Neural cell (in vitro differentiated cells): ENCODE measurements around the gene KLC1. TPM values are rescaled to one million over a fixed set of nuclear protein-coding genes. Genes with fewer than 3 reads are reported as not detected.

Experiments used
- H2AFZ ChIP-seq: fragments of 200-600, 300-800 bp; sonication (generic), shearing (Covaris generic); 2 replicates; pipeline ENCODE4 v1.6.0; 2014; ENCODE audit warnings: low read depth, mild to moderate bottlenecking, antibody characterized with exemption, low read length, moderate library complexity
- H3F3A ChIP-seq: fragments of 200-600 bp; shearing (Covaris generic); 2 replicates; pipeline ENCODE4 v1.6.1; 2016; ENCODE audit warnings: mild to moderate bottlenecking, moderate library complexity, mixed read lengths, antibody characterized with exemption, low read length; ENCODE audit not compliant: insufficient read depth, poor library complexity, severe bottlenecking
- H3K27ac ChIP-seq: fragments of 200-600, 300-800 bp; sonication (generic), shearing (Covaris generic); 2 replicates; pipeline ENCODE4 v1.5.1; 2014; ENCODE audit warnings: mild to moderate bottlenecking, low read length, moderate library complexity
- H3K27me3 ChIP-seq: fragments of 300-800, 200-600 bp; sonication (generic), shearing (Covaris generic); 2 replicates; pipeline ENCODE4 v1.6.0; 2014; ENCODE audit warnings: mild to moderate bottlenecking, low read depth, low read length, moderate library complexity; ENCODE audit not compliant: insufficient read depth
- H3K36me3 ChIP-seq: fragments of 300-800, 200-600 bp; sonication (generic), shearing (Covaris generic); 2 replicates; pipeline ENCODE4 v1.5.1; 2014; ENCODE audit warnings: mild to moderate bottlenecking, antibody characterized with exemption, low read length, moderate library complexity; ENCODE audit not compliant: insufficient read depth
- H3K4me2 ChIP-seq: fragments of 300-800, 200-600 bp; sonication (generic), shearing (Covaris generic); 2 replicates; pipeline ENCODE4 v1.6.0; 2014; ENCODE audit warnings: mild to moderate bottlenecking, low read length
- H3K4me3 ChIP-seq: fragments of 300-800, 200-600 bp; sonication (generic), shearing (Covaris generic); 2 replicates; pipeline ENCODE4 v1.5.1; 2014; ENCODE audit warnings: mild to moderate bottlenecking, low read length, moderate library complexity
- H3K79me2 ChIP-seq: fragments of 200-600 bp; shearing (Covaris generic); replicated peaks from 2 replicates; pipeline ENCODE4 v1.6.0; 2014; ENCODE audit warnings: mild to moderate bottlenecking, low read length, moderate library complexity; ENCODE audit not compliant: insufficient read depth
- H3K9ac ChIP-seq: fragments of 300-800, 200-600 bp; sonication (generic), shearing (Covaris generic); 2 replicates; pipeline ENCODE4 v1.6.1; 2016; ENCODE audit warnings: mild to moderate bottlenecking, low read length, mixed read lengths
- H3K9me2 ChIP-seq: fragments of 200-600 bp; shearing (Covaris generic); 2 replicates; pipeline ENCODE4 v1.6.1; 2016; ENCODE audit warnings: mild to moderate bottlenecking, low read length, mixed read lengths; ENCODE audit not compliant: insufficient read depth
- H3K9me3 ChIP-seq: fragments of 200-600, 300-800 bp; sonication (generic), shearing (Covaris generic); 2 replicates; pipeline ENCODE4 v1.6.1; 2016; ENCODE audit warnings: mild to moderate bottlenecking, mixed run types, low read length, moderate library complexity, mixed read lengths
- H4K20me1 ChIP-seq: fragments of 200-600 bp; shearing (Covaris generic); 2 replicates; pipeline ENCODE4 v1.6.1; 2016; ENCODE audit warnings: mild to moderate bottlenecking, mixed run types; ENCODE audit not compliant: insufficient read depth
- CTCF ChIP-seq: fragments of 450-650 bp; IDR thresholded peaks from 2 replicates; pipeline ENCODE4 v1.5.1; 2014; ENCODE audit warnings: antibody characterized with exemption, mild to moderate bottlenecking, moderate library complexity; ENCODE audit not compliant: poor library complexity, severe bottlenecking
- EP300 ChIP-seq: fragments of 450-650 bp; conservative IDR thresholded peaks from 2 replicates; pipeline ENCODE4 v1.6.1; 2014; ENCODE audit warnings: antibody characterized with exemption, mild to moderate bottlenecking, moderate library complexity; ENCODE audit not compliant: poor library complexity, severe bottlenecking
- EZH2 ChIP-seq: fragments of 200-600, 300-800 bp; shearing (Covaris generic), sonication (generic); IDR thresholded peaks from 2 replicates; pipeline ENCODE4 v1.6.1; 2014; ENCODE audit warnings: antibody characterized with exemption, low read length, borderline replicate concordance, mild to moderate bottlenecking; ENCODE audit not compliant: insufficient read depth, poor library complexity, severe bottlenecking
- MXI1 ChIP-seq: fragments of 450-650 bp; conservative IDR thresholded peaks from 2 replicates; pipeline ENCODE4 v1.6.1; 2014; ENCODE audit warnings: antibody characterized with exemption, mild to moderate bottlenecking; ENCODE audit not compliant: poor library complexity, severe bottlenecking
- POLR2AphosphoS5 ChIP-seq: IDR thresholded peaks from 2 replicates; pipeline ENCODE4 v1.6.1; 2012
- RAD21 ChIP-seq: fragments of 450-650 bp; conservative IDR thresholded peaks from 2 replicates; pipeline ENCODE4 v1.6.1; 2014; ENCODE audit warnings: antibody characterized with exemption, mild to moderate bottlenecking, moderate library complexity
- REST ChIP-seq: IDR thresholded peaks from 2 replicates; pipeline ENCODE4 v1.6.1; 2012; ENCODE audit warnings: borderline replicate concordance
- SMC3 ChIP-seq: fragments of 450-650 bp; conservative IDR thresholded peaks from 2 replicates; pipeline ENCODE4 v1.6.1; 2014; ENCODE audit warnings: antibody characterized with exemption, mild to moderate bottlenecking, moderate library complexity; ENCODE audit not compliant: poor library complexity
- TAF1 ChIP-seq: IDR thresholded peaks from 2 replicates; pipeline ENCODE4 v1.6.1; 2012; ENCODE audit warnings: low read depth
- polyA plus RNA-seq: library from polyadenylated mRNA; depleted of rRNA; stranded (reverse); fragments of >200 nt; gene quantifications from 2 replicates; pipeline ENCODE4 v1.2.3, GENCODE V29; 2014

Gene KLC1
- polyA plus RNA-seq, 1 donor from 2014 or later: 1,272 TPM

- H2AFZ ChIP-seq: no peak overlapping the region
- no peak overlapping the region for H3K4me3 ChIP-seq
- H3K79me2 ChIP-seq: peaks cover 7% of the 10 kb centered on the region
- no peak for TF ChIP-seq POLR2AphosphoS5
- TF ChIP-seq RAD21: no peak
- no peak for TF ChIP-seq TAF1
- no peak for TF ChIP-seq REST
- no peak for TF ChIP-seq SMC3
- no peak for TF ChIP-seq EZH2
- TF ChIP-seq EP300: no peak
- no peak for TF ChIP-seq MXI1
- TF ChIP-seq CTCF: no peak
- no peak overlapping the region for H3K4me2 ChIP-seq
- no peaks in the 10 kb centered on the region for H3K36me3 ChIP-seq
- H3K9ac ChIP-seq: no peak overlapping the region
- no peaks in the 10 kb centered on the region for H3K9me3 ChIP-seq
- no peaks in the 10 kb centered on the region for H3K27me3 ChIP-seq
- H3F3A ChIP-seq: no peaks in the 10 kb centered on the region
- H3K9me2 ChIP-seq: no peaks in the 10 kb centered on the region
- no peaks in the 10 kb centered on the region for H4K20me1 ChIP-seq
- no peak overlapping the region for H3K27ac ChIP-seq
Measured at GRCh38 chr14:103727313-103727980, 98.4 kb downstream of the KLC1 start.

- Histone ChIP-seq H3K9me3 (no peaks in the 10 kb centered on the region), H3K9me2 (no peaks in the 10 kb centered on the region), H3K27ac (no peak overlapping the region), H2AFZ (no peak overlapping the region), H3K4me3 (no peak overlapping the region), H3K4me2 (no peak overlapping the region), H3K79me2 (peaks cover 3% of the 10 kb centered on the region), H3K36me3 (no peaks in the 10 kb centered on the region), H3K27me3 (no peaks in the 10 kb centered on the region), H4K20me1 (no peaks in the 10 kb centered on the region), H3F3A (no peaks in the 10 kb centered on the region), H3K9ac (no peak overlapping the region)
- TF ChIP-seq MXI1 (no peak), TAF1 (no peak), CTCF (no peak), EP300 (no peak), REST (no peak), SMC3 (no peak), EZH2 (no peak), POLR2AphosphoS5 (no peak), RAD21 (no peak)
Measured at GRCh38 chr14:103728141-103728540, 99.1 kb downstream of the KLC1 start.
